Stimulated activated CD4-positive, alpha-beta T cell treated with anti-CD3 and anti-CD28 coated beads, Interleukin-1b, Interleukin-23, amount 100 ng/mL, for 24 hours (primary cell): Measurements from ENCODE around the gene LEMD2.

Experiments
- DNase-seq, 4 experiments: peaks; one replicate each; pipeline ENCODE4 v3.0.0-alpha.2; 2020; ENCODE audit warnings: low read depth in 4 of 4, low spot score in 1 of 4

The LEMD2 gene

DNA sequence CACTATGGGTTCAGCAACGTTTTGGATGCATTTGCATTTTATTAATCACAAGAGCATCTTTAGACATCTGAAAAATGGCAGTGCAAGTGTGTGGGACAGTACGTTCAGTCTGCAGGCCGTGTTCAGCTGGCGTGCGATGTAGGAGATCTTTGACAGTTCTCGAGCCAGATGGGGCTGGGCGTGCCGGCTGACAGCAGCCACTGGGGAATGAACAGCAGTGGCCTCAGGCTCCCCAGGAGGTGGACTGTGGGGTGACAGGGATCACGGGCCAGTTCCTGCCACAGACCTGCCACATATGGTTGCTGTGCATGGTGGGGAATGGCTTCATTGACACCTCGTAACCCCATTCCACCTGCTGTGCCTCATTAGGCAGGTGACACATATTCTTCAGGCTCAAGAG lies 31.3 kb upstream of the LEMD2 start:
- no peak for DNase-seq

GRCh38 chr6:33819021-33819420 lies 30.1 kb upstream of the LEMD2 start:
- no peak for DNase-seq

DNA sequence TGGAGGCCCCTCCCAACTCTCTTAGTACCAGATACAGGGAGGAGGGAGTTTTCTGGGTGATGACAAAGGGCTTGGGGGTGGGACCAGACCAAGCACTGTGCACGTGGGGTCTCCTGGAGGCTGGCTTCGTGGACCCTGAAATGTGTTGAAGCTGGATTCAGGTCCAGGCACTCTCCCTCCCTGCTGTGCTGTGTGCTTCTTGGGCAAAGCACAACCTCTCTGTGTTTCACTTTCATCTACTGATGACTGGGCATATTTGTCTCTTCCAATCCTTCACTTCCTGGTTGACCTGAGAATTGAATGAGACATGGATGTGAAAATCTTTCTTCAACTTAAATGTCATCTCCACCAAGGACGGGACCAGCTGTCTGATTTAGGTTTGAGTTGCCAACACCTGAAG lies 29.4 kb upstream of the LEMD2 start:
- no peak for DNase-seq

DNA sequence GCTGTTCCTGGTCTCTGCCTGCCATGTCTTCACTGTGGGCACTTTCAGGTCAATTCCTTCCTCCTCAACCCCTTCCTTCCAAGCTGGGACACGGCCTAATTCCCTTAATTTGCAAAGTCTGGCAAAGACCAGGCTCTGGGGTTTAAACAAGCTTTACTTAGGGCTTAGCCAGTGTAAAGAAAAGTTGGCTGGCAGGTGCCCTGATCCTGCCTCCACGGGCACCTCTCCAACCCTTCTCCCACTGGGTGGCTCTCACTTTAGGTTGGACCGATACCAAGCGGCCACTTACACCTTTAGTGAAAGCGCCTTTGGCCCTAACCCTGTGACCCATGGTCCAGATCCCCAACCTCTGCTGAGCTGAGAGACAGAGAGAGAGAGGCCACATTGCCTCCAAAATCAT lies 28.6 kb upstream of the LEMD2 start:
- DNase-seq: no peak

GRCh38 chr6:33816911-33817310 lies 28.0 kb upstream of the LEMD2 start:
- DNase-seq: no peak

GRCh38 chr6:33815854-33816253 lies 26.9 kb upstream of the LEMD2 start:
- no peak for DNase-seq

- DNase-seq: no peak
Observed at GRCh38 chr6:33813990-33814985, 25.4 kb upstream of the LEMD2 start.

GRCh38 chr6:33813246-33813904 lies 24.4 kb upstream of the LEMD2 start:
- DNase-seq: no peak

DNA sequence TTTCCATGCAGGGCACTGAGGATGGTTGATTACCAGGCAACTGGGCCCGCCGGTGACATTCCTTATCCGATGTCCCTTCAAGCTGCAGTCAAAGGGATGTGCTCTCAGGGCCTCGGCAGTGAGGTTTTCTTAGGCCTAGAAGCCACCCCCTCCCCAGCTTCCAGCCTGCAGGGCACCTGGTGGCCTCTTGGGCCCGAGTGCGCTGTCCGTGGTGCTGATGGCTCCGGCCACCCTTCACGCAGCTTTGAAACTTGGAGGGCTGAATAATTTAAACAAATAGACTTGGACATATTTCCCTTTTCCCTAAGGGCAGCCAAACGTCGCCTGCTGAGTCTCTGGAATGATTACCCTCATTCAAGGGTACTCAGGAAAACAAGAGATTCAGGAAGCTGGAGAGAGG lies 23.7 kb upstream of the LEMD2 start:
- peak in 2 of 4 experiments; percentile 13 to 14 for DNase-seq

DNA sequence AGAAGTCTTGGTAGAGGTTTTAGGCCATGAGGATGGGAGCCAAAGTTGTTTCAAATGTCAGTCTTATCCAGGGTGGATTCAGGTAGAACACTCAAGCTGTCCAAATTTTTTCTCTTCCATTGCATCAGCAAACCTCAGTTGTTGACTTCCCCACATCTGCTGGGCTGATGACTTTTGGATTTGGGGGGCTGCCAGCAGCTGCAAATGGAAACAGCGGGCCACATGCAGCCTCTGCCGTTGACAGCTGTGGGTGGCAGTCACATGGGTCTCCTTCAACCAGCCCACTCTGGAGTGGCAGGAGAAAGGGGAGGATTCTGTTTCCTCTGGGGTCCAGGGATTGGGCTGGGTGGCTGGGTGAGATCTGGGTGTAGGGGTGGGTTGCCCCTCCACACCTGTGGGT lies 20.7 kb upstream of the LEMD2 start:
- DNase-seq: no peak

DNA sequence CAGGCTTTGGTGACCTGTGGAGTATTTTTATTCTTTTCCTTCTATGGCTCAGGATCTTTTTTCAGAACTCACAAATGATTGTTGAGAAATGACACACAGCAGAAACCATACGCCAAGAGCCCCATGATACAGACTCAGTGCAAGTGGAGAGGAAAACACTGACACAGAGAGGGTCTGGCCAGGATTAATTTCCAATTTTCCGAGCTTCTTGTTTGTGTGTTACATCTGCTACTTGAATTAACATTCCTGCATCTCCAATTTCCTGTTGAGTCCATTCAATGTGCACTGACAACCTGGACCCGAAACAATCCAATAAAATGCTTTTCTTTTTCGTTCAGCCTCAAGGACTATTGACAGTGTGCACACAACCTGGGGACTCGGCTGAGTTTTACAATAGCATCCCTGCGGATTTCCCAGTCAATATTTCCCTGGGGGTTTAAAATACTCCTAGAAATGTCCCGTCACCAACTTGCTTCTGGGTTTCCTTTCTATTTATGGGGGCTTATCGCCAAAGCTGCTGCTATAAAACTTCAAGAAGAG lies 19.8 kb upstream of the LEMD2 start:
- no peak for DNase-seq

- no peak for DNase-seq
Observed at GRCh38 chr6:33807606-33808005, 18.7 kb upstream of the LEMD2 start.

- no peak for DNase-seq
Observed at GRCh38 chr6:33806841-33807240, 17.9 kb upstream of the LEMD2 start.

DNA sequence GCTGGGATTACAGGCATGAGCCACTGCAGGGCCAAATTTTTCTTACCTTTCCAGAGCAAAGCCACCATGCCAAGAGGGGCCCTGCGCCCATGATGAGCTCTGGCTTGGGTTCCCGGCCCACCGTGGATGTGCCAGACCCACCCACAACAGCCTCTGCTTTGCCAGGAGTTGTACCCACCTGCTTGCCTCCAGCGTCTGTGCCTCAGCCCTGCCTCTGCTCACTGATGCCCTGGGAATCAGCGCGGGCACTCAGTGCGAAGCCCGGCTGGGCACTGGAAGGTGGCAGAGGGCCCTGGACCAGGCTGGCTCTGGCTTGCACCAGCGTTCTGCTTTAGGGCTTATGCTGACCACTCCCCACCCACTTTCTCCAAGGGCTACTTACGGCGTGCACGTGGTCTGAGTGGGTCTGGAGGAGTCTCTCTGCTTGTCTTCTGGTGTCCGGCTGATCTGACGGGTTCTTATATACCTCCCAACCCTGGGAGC lies 14.7 kb upstream of the LEMD2 start, which contains the start of gene MLN:
Gene MLN, minus strand, starts transcription at position 433 of the 483 bp plus-strand sequence. CDS start 2,840 bp downstream, outside the sequence.
- no peak for DNase-seq

DNA sequence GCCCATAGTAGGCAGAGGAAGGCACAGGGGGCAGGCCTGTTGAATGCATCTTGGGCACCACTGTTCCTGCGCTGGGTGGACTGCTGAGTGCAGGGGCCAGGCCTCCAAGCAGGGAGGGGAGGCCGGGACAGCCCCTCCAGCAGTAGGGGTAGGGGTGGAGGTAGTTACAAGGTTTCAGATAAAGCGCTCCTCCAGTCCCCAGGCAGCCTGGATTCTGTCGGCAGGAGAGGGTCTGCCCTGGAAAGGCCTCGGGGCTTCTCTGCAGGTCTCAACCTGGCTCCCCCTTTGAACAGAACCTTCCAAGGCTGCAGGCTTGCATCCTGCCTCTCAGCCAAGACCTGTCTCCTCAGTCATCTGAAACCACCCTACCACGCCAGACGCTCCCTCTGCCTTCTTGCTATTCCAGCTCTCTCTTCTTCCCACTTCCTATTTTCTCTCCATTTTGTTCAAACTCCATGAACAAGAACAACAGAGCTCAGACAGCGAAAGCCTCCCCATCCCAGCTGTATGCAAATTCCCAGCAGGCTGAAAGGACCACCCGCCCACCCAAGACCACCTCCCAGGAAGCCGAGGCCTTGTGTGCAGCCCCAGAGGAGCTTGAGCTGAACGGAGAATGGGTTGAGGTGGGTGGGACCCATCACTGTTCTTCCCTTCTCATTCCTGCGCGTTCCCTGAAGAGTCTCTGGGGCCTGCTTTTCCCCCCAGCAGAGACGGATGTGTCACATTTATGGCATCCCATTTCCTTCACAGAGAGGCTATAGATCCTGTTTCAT lies 13.4 kb upstream of the LEMD2 start:
- DNase-seq: no peak

DNA sequence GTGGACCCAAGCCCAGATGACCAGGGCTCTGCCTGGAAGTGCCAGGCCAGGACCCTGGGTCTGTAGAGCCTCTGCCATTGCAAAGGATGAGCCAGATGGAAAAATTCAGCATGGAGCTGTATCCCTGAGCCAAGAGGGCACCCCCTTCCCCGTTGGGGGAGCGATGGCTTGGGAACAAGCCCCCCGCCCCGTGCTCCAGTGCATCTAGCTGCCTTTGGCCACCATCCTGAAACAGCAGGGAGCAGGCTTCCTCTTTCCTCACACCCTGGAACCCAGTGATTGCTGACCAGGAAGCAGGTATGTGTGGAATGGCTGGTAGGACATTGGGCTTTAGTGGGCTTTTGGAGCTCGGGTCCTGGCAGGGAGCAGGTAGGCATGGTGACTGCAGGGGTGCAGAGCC lies 12.7 kb upstream of the LEMD2 start:
- no peak for DNase-seq

- DNase-seq: no peak
Observed at GRCh38 chr6:33800248-33800969, 11.5 kb upstream of the LEMD2 start.

DNA sequence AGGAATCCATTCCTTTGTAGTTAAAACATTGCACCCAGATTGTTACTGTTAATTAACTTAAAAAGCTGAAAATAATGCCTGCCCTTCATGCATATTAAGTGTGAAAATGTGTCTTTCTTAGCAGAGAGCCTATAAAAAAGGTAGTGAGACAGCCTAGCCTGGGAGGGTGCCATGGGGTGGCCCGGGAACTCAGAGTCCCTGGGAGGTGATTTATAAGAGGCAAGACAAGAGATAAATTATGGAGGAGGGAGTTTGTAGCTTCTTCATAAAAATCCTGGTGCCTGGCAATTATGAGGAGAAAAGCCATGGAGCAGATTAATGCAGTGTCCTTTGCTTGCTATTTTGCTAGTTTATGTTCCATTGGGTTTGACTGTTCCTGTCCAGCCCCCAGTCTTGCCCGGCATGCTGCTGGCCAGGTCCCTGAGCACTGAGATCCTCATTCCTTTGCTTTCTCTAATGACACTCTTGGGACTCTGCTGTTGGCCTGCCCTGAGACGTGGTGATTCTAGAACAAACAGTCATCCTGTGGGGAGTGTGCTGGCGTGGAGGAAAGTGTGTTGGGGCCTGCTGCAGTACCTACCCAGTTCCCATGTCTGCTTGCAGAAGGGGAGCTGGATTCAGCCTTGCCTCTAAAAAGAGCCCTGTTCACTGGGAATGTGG lies 10.7 kb upstream of the LEMD2 start:
- no peak for DNase-seq

- no peak for DNase-seq
Observed at GRCh38 chr6:33798343-33798848, 9.5 kb upstream of the LEMD2 start.
